GM10248 (cell line): Measurements from ENCODE around the gene PLP2.

Source experiments
- CTCF ChIA-PET: fragments of 300-600 bp; sonication (Branson Sonifier 250); formaldehyde crosslinking; extraction: SDS; loops from one replicate; lab custom pipeline; 2021; ENCODE audit warnings: antibody characterized with exemption; lab: Yijun Ruan, JAX
- POLR2A ChIA-PET: fragments of 350-650 bp; sonication (Branson Sonifier 250); formaldehyde crosslinking; extraction: SDS; loops from one replicate; lab custom pipeline; 2020; ENCODE audit warnings: antibody characterized with exemption; lab: Yijun Ruan, JAX
- DNase-seq: peaks from one replicate; pipeline ENCODE4 v3.0.0; 2012; ENCODE audit errors: extremely low spot score
- TF ChIP-seq, protein P1 (sequence below): IDR thresholded peaks from 2 replicates; pipeline ENCODE4 v1.5.1; 2012; ENCODE audit warnings: mild to moderate bottlenecking, low read depth; ENCODE audit errors: extremely low read depth, missing control alignments, control extremely low read depth

The PLP2 gene

DNA sequence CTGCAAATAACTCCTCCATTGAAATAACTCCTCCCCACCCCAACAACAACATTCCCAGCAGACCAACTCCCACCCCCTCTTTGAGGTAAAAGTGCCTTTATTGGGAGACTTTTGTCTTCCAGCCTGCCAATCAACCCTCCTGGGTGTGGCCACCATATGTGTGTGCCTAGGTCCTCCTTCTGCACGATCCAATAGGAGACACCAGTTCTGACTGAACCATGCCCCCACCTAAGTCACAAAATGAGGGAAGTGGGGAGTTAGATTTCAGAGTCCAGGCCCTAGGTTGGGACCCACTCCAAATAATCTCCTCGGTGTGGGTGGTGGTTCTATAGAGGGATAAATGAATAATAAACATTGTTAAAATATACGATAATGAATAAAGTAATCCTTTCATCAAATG, 3.0 kb downstream of the PLP2 start:
- DNase-seq, result no peak
- ChIA-PET CTCF (interaction anchor here (1.4 to 1.5 kb wide), 2 partner anchors 10 to 19 kb away, joined by 3 to 4 read pairs; no protein-coding TSS in a partner anchor), POLR2A (no interaction called here)
- TF ChIP-seq, protein P1, sequence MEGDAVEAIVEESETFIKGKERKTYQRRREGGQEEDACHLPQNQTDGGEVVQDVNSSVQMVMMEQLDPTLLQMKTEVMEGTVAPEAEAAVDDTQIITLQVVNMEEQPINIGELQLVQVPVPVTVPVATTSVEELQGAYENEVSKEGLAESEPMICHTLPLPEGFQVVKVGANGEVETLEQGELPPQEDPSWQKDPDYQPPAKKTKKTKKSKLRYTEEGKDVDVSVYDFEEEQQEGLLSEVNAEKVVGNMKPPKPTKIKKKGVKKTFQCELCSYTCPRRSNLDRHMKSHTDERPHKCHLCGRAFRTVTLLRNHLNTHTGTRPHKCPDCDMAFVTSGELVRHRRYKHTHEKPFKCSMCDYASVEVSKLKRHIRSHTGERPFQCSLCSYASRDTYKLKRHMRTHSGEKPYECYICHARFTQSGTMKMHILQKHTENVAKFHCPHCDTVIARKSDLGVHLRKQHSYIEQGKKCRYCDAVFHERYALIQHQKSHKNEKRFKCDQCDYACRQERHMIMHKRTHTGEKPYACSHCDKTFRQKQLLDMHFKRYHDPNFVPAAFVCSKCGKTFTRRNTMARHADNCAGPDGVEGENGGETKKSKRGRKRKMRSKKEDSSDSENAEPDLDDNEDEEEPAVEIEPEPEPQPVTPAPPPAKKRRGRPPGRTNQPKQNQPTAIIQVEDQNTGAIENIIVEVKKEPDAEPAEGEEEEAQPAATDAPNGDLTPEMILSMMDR, result no peak

DNA sequence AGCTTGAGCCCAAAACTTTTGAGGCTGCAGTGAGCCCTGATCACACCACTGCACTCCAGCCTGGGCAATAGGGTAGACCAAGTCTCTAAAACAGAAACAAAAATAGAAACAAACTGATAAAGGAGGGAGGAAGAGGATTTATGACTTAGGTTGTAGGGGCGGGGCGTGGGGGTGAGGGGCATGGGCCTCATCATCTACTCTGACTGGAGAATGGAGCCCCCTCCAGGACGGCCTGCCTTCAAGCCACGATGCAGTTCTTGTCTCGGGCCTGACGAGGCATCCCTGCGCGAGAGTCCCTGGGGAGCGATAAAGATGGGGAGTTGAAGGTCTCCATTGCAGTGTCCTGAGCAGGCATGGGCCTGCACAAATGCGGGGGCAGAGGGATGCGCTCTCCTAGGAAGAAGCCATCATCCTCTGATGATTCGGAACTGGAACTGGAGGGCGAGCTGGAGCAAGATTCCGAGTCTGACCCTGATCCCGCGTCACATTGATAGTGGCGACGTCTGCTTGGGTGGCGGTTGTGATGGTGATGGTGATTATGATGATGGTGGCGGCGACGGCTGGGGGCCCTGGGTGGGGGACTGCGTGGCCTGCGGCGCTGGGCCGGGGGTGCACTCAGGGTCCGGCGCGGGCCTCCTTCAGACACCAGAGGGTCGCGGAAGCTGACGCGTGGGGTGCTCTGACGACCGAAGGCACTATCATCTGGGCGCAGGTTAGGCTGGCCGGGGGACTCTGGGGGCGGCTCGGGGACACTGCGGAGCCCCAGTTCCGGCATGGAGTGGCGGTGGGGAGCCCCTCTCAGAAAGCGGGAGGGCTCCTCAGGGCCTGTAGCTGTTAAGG, 4.0 kb downstream of the PLP2 start:
- TF ChIP-seq, protein P1, result no peak
- ChIA-PET POLR2A (no interaction called here), CTCF (interaction anchor here (0.7 to 1.5 kb wide), 3 partner anchors 9 to 20 kb away, joined by 3 to 4 read pairs (median 3); no protein-coding TSS in a partner anchor)
- DNase-seq, result no peak

DNA sequence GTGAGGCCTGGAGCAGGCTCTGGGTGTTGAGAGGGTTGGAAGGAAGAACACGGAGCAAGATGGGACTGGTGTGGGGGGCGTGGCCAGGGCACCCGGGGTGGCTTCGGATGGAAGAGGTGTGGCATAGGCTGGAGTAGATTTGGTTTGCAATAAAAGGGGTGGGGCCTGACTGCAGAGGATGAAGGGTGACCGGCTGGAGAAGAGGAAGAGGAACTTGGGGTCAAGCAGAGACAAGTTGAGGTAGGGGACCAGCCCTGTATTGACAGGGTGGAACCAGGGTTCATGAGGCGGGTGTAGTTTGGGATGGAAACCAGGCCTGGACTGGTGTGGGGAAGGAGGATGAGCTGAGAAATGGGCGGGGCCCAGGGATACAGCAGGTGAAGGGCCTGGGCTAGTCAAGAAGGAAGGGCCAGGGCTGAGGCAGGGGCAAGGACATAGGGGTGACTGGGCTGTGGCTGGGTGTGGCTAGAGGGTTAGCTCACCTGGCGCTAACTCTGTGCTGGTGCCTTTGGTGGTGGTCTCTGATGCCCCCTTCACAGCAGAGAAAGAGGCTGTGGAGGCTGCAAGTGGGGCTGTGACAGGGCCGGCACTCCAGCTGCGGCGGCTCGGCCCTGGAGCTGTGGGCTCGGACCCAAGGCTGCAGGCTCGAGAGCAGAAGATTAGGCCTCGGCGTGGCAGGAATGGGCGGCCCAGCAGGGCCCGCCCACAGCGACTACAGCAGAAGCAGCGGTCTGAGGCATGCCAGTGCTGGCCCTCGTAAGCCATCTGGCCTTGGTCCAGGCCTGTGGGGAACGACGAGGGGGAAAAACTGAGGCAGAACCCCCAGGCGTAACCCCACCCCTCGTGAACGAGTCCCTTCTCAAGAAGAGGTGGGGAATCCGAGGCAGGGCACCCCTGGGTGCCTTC, 5.0 kb downstream of the PLP2 start:
- no peak for DNase-seq
- ChIA-PET POLR2A (no interaction called here), CTCF (interaction anchor here (1.0 to 1.2 kb wide), 2 partner anchors 13 to 14 kb away, joined by 3 to 4 read pairs; no protein-coding TSS in a partner anchor)
- TF ChIP-seq, protein P1, result no peak

DNA sequence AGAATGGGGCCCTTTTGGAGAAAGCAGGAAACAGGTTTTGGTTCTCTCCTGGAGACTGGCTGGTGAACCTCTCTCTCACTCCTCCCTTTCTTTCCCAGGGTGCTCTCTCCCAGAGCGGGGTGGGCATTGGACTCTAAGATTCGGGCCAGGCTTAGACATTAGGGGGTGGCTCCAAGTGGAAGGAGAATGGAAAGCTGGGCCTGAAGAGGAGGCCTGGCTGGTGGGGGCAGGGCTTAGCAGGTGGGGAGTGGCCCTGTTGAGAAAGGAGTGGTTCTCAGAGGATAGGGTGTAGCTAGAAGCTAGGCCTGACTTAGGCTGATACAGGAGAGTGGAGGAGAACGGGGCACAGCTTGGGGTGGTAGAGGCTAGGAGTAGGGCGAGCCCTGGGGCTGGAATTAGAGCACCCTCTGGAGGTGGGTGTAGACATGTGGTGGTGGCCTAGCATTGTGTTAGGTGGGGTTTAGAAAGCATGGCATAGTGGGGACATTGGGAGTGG, 5.7 kb downstream of the PLP2 start:
- POLR2A ChIA-PET, result no interaction called here
- no peak for DNase-seq
- TF ChIP-seq, protein P1, result no peak
- CTCF ChIA-PET, result interaction anchor here (1.0 to 1.2 kb wide), 2 partner anchors 13 kb away, joined by 3 to 4 read pairs; no protein-coding TSS in a partner anchor

DNA sequence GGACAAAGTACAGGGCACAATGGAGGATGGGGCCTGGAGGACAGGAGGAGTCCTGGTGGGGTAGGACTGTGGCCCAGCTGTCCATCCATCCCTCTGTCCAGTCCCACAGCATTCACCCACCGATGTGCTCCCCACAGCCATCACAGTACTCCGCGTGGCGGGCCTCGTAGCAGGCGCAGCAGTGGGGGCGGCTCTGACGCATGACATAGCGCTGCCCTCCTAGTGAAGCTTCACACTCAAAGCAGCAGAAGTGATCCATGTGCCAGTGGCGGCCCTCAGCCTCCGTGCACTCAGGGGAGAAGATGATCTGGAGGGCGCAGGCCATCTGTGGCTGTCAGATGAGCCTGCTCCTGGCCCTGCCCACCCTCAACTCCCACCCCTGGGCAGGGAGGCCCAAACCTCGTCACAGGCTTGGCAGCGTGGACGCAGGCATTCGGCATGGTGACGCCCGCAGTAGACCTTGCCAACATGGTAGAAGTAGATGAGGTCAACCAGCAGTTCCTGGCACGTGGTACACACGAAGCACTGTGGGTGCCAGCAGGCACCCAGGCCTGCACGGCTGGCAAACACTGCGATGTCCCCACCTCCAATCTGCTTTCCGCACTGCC, 6.3 kb downstream of the PLP2 start:
- ChIA-PET POLR2A (no interaction called here), CTCF (interaction anchor here (1.0 to 1.2 kb wide), 2 partner anchors 13 to 14 kb away, joined by 3 to 4 read pairs; no protein-coding TSS in a partner anchor)
- TF ChIP-seq, protein P1, result no peak
- no peak for DNase-seq

DNA sequence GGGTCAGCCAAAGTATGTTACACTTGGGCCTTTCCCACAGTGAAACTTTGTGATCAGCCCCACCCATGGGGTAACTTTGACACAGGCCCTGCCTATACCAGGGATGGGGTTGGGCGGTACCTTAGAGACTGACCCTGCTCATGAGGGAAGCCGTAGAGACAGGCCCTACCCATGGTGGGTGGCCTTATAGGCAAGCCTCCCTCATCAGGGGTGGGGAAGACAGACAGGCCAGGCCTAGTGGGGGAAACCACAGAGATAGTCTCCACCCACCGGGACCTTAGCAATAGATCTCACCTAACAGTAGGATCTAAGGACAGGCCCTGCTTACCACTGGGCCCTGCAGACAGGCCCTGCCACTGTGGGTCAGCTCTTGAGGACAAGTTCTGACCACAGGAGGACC, 6.8 kb downstream of the PLP2 start:
- no peak for DNase-seq
- POLR2A ChIA-PET, result no interaction called here
- CTCF ChIA-PET, result no interaction called here

More for the DNA sequence above, 6.8 kb downstream of the PLP2 start:
- TF ChIP-seq, protein P1, result no peak
